K562 (cell line): ENCODE results near the gene DIS3L. TPM values are rescaled to one million over a fixed set of nuclear protein-coding genes. Genes with fewer than 3 reads are reported as not detected.

ENCODE experiments used
- ARID1B ChIP-seq: fragments of 450-650 bp; IDR thresholded peaks from 2 replicates; pipeline ENCODE4 v1.6.1; 2016; ENCODE audit warnings: antibody characterized with exemption, mild to moderate bottlenecking, inconsistent platforms
- ATF3 ChIP-seq, 2 experiments: fragments of 450-650 bp in 1 of 2; sonication (generic) in 1 of 2; formaldehyde crosslinking in 1 of 2; IDR thresholded peaks in 1 of 2; conservative IDR thresholded peaks in 1 of 2; 2 replicates each; pipeline versions ENCODE4 v1.6.1 to v1.8.1; 2016 to 2023; ENCODE audit warnings: mild to moderate bottlenecking in 2 of 2, moderate library complexity in 2 of 2, inconsistent platforms in 1 of 2, missing genetic modification reagents in 1 of 2
- CBFA2T3 ChIP-seq: fragments of 450-650 bp; IDR thresholded peaks from 2 replicates; pipeline ENCODE4 v1.6.1; 2017
- CTBP1 ChIP-seq: fragments of 450-650 bp; IDR thresholded peaks from 2 replicates; pipeline ENCODE4 v1.6.1; 2016; ENCODE audit warnings: borderline replicate concordance
- EP400 ChIP-seq: fragments of 450-650 bp; IDR thresholded peaks from 2 replicates; pipeline ENCODE4 v1.6.1; 2017; ENCODE audit warnings: antibody characterized with exemption, mild to moderate bottlenecking, moderate library complexity
- ETV1 ChIP-seq: fragments of 450-650 bp; conservative IDR thresholded peaks from 2 replicates; pipeline ENCODE4 v1.6.1; 2016; ENCODE audit warnings: missing genetic modification characterization, control low read depth, low read depth, missing compliant biosample characterization
- FOSL1 ChIP-seq: fragments of 200-800 bp; sonication (Bioruptor generic); conservative IDR thresholded peaks from 2 replicates; pipeline ENCODE4 v1.6.1; 2016; ENCODE audit warnings: missing genetic modification characterization, missing compliant biosample characterization
- GABPA ChIP-seq: fragments of 200-800 bp; sonication (Bioruptor generic); conservative IDR thresholded peaks from 2 replicates; pipeline ENCODE4 v1.6.1; 2016; ENCODE audit warnings: low read depth, missing genetic modification characterization, missing compliant biosample characterization
- JUN ChIP-seq, 2 experiments: sonication (generic) in 1 of 2; formaldehyde crosslinking in 1 of 2; IDR thresholded peaks; 2 replicates each; pipeline versions ENCODE4 v1.6.1 to v1.8.0; 2012 to 2022; ENCODE audit warnings: borderline replicate concordance in 2 of 2, mild to moderate bottlenecking in 2 of 2, improper control_type of control experiment in 1 of 2, low read depth in 1 of 2, low read length in 1 of 2, missing genetic modification reagents in 1 of 2
- JUND ChIP-seq, 2 experiments: IDR thresholded peaks; 2 replicates in 1 of 2; 3 replicates in 1 of 2; pipeline ENCODE4 v1.6.1; 2011; ENCODE audit warnings: borderline replicate concordance in 2 of 2, low read depth in 2 of 2, low read length in 2 of 2, improper control_type of control experiment in 1 of 2, missing biosample characterization in 1 of 2, missing genetic modification characterization in 1 of 2, missing genetic modification reagents in 1 of 2
- KDM1A ChIP-seq, 2 experiments: fragments of 450-650 bp; IDR thresholded peaks; 2 replicates each; pipeline ENCODE4 v1.6.1; 2016; ENCODE audit warnings: mild to moderate bottlenecking in 2 of 2
- MEF2A ChIP-seq: IDR thresholded peaks from 2 replicates; pipeline ENCODE4 v1.6.1; 2011; ENCODE audit warnings: low read depth, mild to moderate bottlenecking, low read length, moderate library complexity; ENCODE audit not compliant: control insufficient read depth
- MEIS2 ChIP-seq: fragments of 450-650 bp; IDR thresholded peaks from 2 replicates; pipeline ENCODE4 v1.6.1; 2014; ENCODE audit warnings: mild to moderate bottlenecking; ENCODE audit not compliant: partially characterized antibody
- RBM39 ChIP-seq: fragments of 200-400 bp; formaldehyde crosslinking; optimal IDR thresholded peaks from 2 replicates; pipeline ENCODE3; 2018; ENCODE audit warnings: low read depth, low read length
- RHOXF2B ChIP-seq: fragments of 250-450 bp; sonication (Bioruptor Pico); conservative IDR thresholded peaks from 2 replicates; pipeline ENCODE4 v1.5.1; 2021
- SMAD4 ChIP-seq: fragments of 250-450 bp; sonication (Bioruptor Pico); conservative IDR thresholded peaks from 2 replicates; pipeline ENCODE4 v1.8.0; 2021; ENCODE audit warnings: inconsistent platforms, mild to moderate bottlenecking, moderate library complexity
- SMARCA4 ChIP-seq: fragments of 450-650 bp; IDR thresholded peaks from 2 replicates; pipeline ENCODE4 v1.6.1; 2016
- ZNF699 ChIP-seq: fragments of 250-450 bp; sonication (Bioruptor Pico); IDR thresholded peaks from 2 replicates; pipeline ENCODE4 v1.8.0; 2021; ENCODE audit warnings: mild to moderate bottlenecking, moderate library complexity; ENCODE audit not compliant: insufficient replicate concordance
- polyA plus RNA-seq, 8 experiments: library from polyadenylated mRNA; depleted of rRNA in 4 of 8; stranded (reverse) in 5 of 8; unstranded in 3 of 8; fragments of >200 nt; fragmentation: Nextera tagmentation in 2 of 8; fragmentation: Illumina TruSeq in 1 of 8; extraction: Ambion mirVana in 2 of 8; extraction: Trizol in 1 of 8; gene quantifications; 2 replicates each; pipeline versions ENCODE4 v1.2.1 to v1.2.3, GENCODE V29; 2011 to 2014; ENCODE audit warnings: inconsistent platforms in 1 of 8, missing spikeins in 1 of 8
- total RNA-seq, 7 experiments: library from RNA; depleted of rRNA in 6 of 7; stranded (reverse); fragments of >200 nt in 6 of 7; fragmentation: Illumina TruSeq in 2 of 7; extraction: Trizol in 2 of 7; gene quantifications; 2 replicates each; pipeline versions ENCODE4 v1.2.1 to v1.2.3, GENCODE V29; 2011 to 2021; ENCODE audit warnings: low replicate concordance in 1 of 7
- TF ChIP-seq, protein P1 (sequence below): fragments of 450-650 bp; IDR thresholded peaks from 2 replicates; pipeline ENCODE4 v1.6.1; 2017; ENCODE audit warnings: antibody characterized with exemption, mild to moderate bottlenecking

The DIS3L gene
- total and polyA plus RNA-seq, 9 of the 15 experiments (the other 6 are each of a cell fraction or from before 2014, with no cell fraction given), result 5.9 to 34.6 (median 16.9) TPM

DNA sequence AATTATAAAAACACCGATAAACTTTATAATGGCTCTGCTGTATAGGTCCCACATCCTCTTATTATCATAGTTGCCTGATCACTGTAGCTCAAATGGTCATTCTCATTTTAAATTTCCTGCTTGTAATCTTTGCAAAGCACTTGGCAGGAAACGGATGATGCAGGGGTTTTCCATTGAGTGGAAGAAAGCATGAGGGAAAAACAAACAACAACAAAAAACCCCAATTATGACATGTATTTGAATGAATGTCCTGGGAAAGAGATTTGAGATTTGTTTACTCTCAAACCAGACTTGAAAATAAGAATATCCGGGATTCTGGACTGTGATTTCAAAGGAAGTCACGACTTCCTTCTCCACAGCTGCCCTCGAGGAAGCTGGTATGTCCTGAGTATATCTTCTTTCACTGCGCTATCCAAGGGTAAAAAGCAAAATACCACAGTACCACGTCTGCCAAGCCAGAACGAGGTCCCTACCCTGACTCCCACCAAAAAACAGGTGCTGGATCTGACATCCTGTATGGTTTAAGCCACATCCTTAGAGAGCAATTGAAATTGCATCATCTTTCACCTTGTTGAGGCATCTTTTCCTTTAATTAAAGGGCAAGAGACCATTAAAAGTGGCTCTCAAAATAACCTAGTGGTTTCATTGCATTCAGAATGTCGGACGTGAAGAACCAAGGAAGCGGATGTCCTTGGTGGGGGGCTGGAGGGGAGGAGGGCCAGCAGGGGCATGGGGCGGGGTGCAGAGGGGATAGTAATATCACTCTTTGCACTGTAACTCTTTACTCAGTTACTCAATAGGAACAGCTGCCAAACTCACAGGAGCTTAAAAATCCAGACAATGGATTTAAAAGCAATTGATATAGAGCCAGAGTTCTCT, 76.6 kb downstream of the DIS3L start (continued):
- TF ChIP-seq RHOXF2B (CRISPR knock-in tag) (no peak), ATF3 (IDR thresholded peaks at IDR 0.05) (peak; percentile 99), ATF3 (CRISPR knock-in tag; conservative IDR thresholded peaks at IDR 0.05) (0 out of 2 replicates have a peak, but pooled peaks have one; percentile 30), KDM1A (IDR thresholded peaks at IDR 0.05) (peak; percentile 71 to 73; a peak in 3 of 4 replicates), MEIS2 (no peak), MEF2A (no peak), ARID1B (peak; percentile 70), RBM39 (no peak), ETV1 (tag) (peak; percentile 77), EP400 (peak; percentile 69), CBFA2T3 (peak; percentile 38; the same call in 1 of the 2 replicates), CTBP1 (peak; percentile 63; the same call in 1 of the 2 replicates), ZNF699 (CRISPR knock-in tag) (no peak), FOSL1 (tag) (peak; percentile 27; the same call in 1 of the 2 replicates), GABPA (tag) (0 out of 2 replicates have a peak, but pooled peaks have one; percentile 45), SMARCA4 (0 out of 2 replicates have a peak, but pooled peaks have one; percentile 32), JUN (IDR thresholded peaks at IDR 0.05; ENCODE audit: borderline replicate concordance, low read depth, low read length) (peak; percentile 47; the same call in 1 of the 2 replicates), JUN (CRISPR knock-in tag; IDR thresholded peaks at IDR 0.05; ENCODE audit: borderline replicate concordance) (no peak), SMAD4 (CRISPR knock-in tag) (peak; percentile 43; the same call in 1 of the 2 replicates), JUND (IDR thresholded peaks at IDR 0.05; ENCODE audit: borderline replicate concordance, low read depth, low read length) (peak; percentile 72), JUND (tag; IDR thresholded peaks at IDR 0.05; ENCODE audit: borderline replicate concordance, low read depth, low read length) (peak; percentile 46; the same call in 1 of the 3 replicates)
- TF ChIP-seq, protein P1, sequence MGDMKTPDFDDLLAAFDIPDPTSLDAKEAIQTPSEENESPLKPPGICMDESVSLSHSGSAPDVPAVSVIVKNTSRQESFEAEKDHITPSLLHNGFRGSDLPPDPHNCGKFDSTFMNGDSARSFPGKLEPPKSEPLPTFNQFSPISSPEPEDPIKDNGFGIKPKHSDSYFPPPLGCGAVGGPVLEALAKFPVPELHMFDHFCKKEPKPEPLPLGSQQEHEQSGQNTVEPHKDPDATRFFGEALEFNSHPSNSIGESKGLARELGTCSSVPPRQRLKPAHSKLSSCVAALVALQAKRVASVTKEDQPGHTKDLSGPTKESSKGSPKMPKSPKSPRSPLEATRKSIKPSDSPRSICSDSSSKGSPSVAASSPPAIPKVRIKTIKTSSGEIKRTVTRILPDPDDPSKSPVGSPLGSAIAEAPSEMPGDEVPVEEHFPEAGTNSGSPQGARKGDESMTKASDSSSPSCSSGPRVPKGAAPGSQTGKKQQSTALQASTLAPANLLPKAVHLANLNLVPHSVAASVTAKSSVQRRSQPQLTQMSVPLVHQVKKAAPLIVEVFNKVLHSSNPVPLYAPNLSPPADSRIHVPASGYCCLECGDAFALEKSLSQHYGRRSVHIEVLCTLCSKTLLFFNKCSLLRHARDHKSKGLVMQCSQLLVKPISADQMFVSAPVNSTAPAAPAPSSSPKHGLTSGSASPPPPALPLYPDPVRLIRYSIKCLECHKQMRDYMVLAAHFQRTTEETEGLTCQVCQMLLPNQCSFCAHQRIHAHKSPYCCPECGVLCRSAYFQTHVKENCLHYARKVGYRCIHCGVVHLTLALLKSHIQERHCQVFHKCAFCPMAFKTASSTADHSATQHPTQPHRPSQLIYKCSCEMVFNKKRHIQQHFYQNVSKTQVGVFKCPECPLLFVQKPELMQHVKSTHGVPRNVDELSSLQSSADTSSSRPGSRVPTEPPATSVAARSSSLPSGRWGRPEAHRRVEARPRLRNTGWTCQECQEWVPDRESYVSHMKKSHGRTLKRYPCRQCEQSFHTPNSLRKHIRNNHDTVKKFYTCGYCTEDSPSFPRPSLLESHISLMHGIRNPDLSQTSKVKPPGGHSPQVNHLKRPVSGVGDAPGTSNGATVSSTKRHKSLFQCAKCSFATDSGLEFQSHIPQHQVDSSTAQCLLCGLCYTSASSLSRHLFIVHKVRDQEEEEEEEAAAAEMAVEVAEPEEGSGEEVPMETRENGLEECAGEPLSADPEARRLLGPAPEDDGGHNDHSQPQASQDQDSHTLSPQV, result peak; percentile 61
